PFSK-1 (cell line): Measurements from ENCODE around the gene CCDC85C.

Experiments used
- POLR2AphosphoS5 ChIP-seq: IDR thresholded peaks from 2 replicates; pipeline ENCODE4 v1.6.1; 2012; ENCODE audit warnings: low read depth, mild to moderate bottlenecking, control low read depth, low read length, moderate library complexity
- REST ChIP-seq, 2 experiments: IDR thresholded peaks; 2 replicates each; pipeline versions ENCODE4 v1.6.1 to v1.8.0; 2011 to 2012; ENCODE audit warnings: low read depth in 2 of 2, low read length in 2 of 2, control low read depth in 1 of 2, inconsistent platforms in 1 of 2, mild to moderate bottlenecking in 1 of 2, moderate library complexity in 1 of 2; ENCODE audit not compliant: insufficient read depth in 1 of 2
- TAF1 ChIP-seq: IDR thresholded peaks from 2 replicates; pipeline ENCODE4 v1.6.1; 2012; ENCODE audit warnings: low read length, control low read depth, borderline replicate concordance; ENCODE audit not compliant: insufficient read depth

- TF ChIP-seq POLR2AphosphoS5 (no peak), REST (IDR thresholded peaks at IDR 0.05; ENCODE audit: insufficient read depth in 1 of 2, low read depth in 2 of 2, low read length in 2 of 2) (no peak), TAF1 (no peak)
These were observed 39.3 kb upstream of the CCDC85C start for GRCh38 chr14:99643343-99643742.
